ENCODE measurements around the gene RCSD1. TPM values are rescaled to one million over a fixed set of nuclear protein-coding genes. Genes with fewer than 3 reads are reported as not detected.

The RCSD1 gene
- polyA plus RNA-seq, 1 donor: 7.4 TPM

- H3K27ac ChIP-seq (ENCODE audit: low read length): no peak overlapping the region
- no CpG with 5 or more reads among the region's 12 CpGs for WGBS (ENCODE audit: insufficient coverage, low lambda C conversion rate)
- no peak overlapping the region for H3K4me3 ChIP-seq (ENCODE audit: low read length)
- H3K9me3 ChIP-seq (ENCODE audit: control insufficient read depth, low read depth, low read length): peaks cover 6% of the 10 kb centered on the region
- DNase-seq: no peak
- peaks cover 49% of the 10 kb centered on the region for H3K27me3 ChIP-seq (ENCODE audit: control insufficient read depth, insufficient read depth, low read length)
- H3K4me1 ChIP-seq (ENCODE audit: control insufficient read depth, insufficient read depth, low read length): peaks cover 15% of the 10 kb centered on the region
- no peaks in the 10 kb centered on the region for H3K36me3 ChIP-seq (ENCODE audit: control insufficient read depth, insufficient read depth, low read length)
Observed at GRCh38 chr1:167628741-167629515, 1.1 kb upstream of the RCSD1 start.

GRCh38 chr1:167630568-167631385 is 745 bp downstream of the RCSD1 start:
- H3K36me3 ChIP-seq (ENCODE audit: control insufficient read depth, insufficient read depth, low read length): no peaks in the 10 kb centered on the region
- peaks cover 15% of the 10 kb centered on the region for H3K4me1 ChIP-seq (ENCODE audit: control insufficient read depth, insufficient read depth, low read length)
- H3K27me3 ChIP-seq (ENCODE audit: control insufficient read depth, insufficient read depth, low read length): peaks cover 59% of the 10 kb centered on the region
- H3K9me3 ChIP-seq (ENCODE audit: control insufficient read depth, low read depth, low read length): peaks cover 2% of the 10 kb centered on the region
- H3K4me3 ChIP-seq (ENCODE audit: low read length): peak overlapping the region; percentile 51
- no peak overlapping the region for H3K27ac ChIP-seq (ENCODE audit: low read length)
- no peak for DNase-seq
- 0% methylated on average over 1 of the region's 16 CpGs for WGBS (ENCODE audit: insufficient coverage, low lambda C conversion rate)

- H3K9me3 ChIP-seq (ENCODE audit: control insufficient read depth, low read depth, low read length): peaks cover 2% of the 10 kb centered on the region
- DNase-seq: no peak
- 80% methylated on average over 1 of the region's 3 CpGs for WGBS (ENCODE audit: insufficient coverage, low lambda C conversion rate)
- no peaks in the 10 kb centered on the region for H3K36me3 ChIP-seq (ENCODE audit: control insufficient read depth, insufficient read depth, low read length)
- peaks cover 15% of the 10 kb centered on the region for H3K4me1 ChIP-seq (ENCODE audit: control insufficient read depth, insufficient read depth, low read length)
- H3K4me3 ChIP-seq (ENCODE audit: low read length): peak overlapping the region; percentile 51
- H3K27me3 ChIP-seq (ENCODE audit: control insufficient read depth, insufficient read depth, low read length): peaks cover 65% of the 10 kb centered on the region
- H3K27ac ChIP-seq (ENCODE audit: low read length): no peak overlapping the region
Observed at GRCh38 chr1:167631386-167631935, 1.4 kb downstream of the RCSD1 start.

GRCh38 chr1:167631936-167632614 is 2.0 kb downstream of the RCSD1 start:
- 60% methylated on average over 1 of the region's 4 CpGs for WGBS (ENCODE audit: insufficient coverage, low lambda C conversion rate)
- no peak overlapping the region for H3K27ac ChIP-seq (ENCODE audit: low read length)
- no peak overlapping the region for H3K4me3 ChIP-seq (ENCODE audit: low read length)
- H3K36me3 ChIP-seq (ENCODE audit: control insufficient read depth, insufficient read depth, low read length): no peaks in the 10 kb centered on the region
- DNase-seq: no peak
- peaks cover 69% of the 10 kb centered on the region for H3K27me3 ChIP-seq (ENCODE audit: control insufficient read depth, insufficient read depth, low read length)
- peaks cover 15% of the 10 kb centered on the region for H3K4me1 ChIP-seq (ENCODE audit: control insufficient read depth, insufficient read depth, low read length)
- H3K9me3 ChIP-seq (ENCODE audit: control insufficient read depth, low read depth, low read length): peaks cover 2% of the 10 kb centered on the region

GRCh38 chr1:167633258-167633944 is 3.4 kb downstream of the RCSD1 start:
- 100% methylated on average over 1 of the region's 3 CpGs for WGBS (ENCODE audit: insufficient coverage, low lambda C conversion rate)
- Histone ChIP-seq H3K27ac (ENCODE audit: low read length) (no peak overlapping the region), H3K4me1 (ENCODE audit: control insufficient read depth, insufficient read depth, low read length) (peaks cover 7% of the 10 kb centered on the region)

GRCh38 chr1:167634435-167634834 is 4.4 kb downstream of the RCSD1 start:
- H3K4me1 ChIP-seq (ENCODE audit: control insufficient read depth, insufficient read depth, low read length): peaks cover 7% of the 10 kb centered on the region
- H3K27ac ChIP-seq (ENCODE audit: low read length): no peak overlapping the region
- H3K9me3 ChIP-seq (ENCODE audit: control insufficient read depth, low read depth, low read length): peaks cover 2% of the 10 kb centered on the region
- peaks cover 54% of the 10 kb centered on the region for H3K27me3 ChIP-seq (ENCODE audit: control insufficient read depth, insufficient read depth, low read length)
- no peak for DNase-seq
- no peak overlapping the region for H3K4me3 ChIP-seq (ENCODE audit: low read length)
- 67% methylated on average over 1 of the region's 2 CpGs for WGBS (ENCODE audit: insufficient coverage, low lambda C conversion rate)
- H3K36me3 ChIP-seq (ENCODE audit: control insufficient read depth, insufficient read depth, low read length): no peaks in the 10 kb centered on the region

More at GRCh38 chr1:167633258-167633944, 3.4 kb downstream of the RCSD1 start:
- Histone ChIP-seq H3K36me3 (ENCODE audit: control insufficient read depth, insufficient read depth, low read length) (no peaks in the 10 kb centered on the region), H3K9me3 (ENCODE audit: control insufficient read depth, low read depth, low read length) (peaks cover 2% of the 10 kb centered on the region), H3K27me3 (ENCODE audit: control insufficient read depth, insufficient read depth, low read length) (peaks cover 64% of the 10 kb centered on the region), H3K4me3 (ENCODE audit: low read length) (no peak overlapping the region)
- DNase-seq: no peak

GRCh38 chr1:167635156-167635648 is 5.2 kb downstream of the RCSD1 start:
- peaks cover 3% of the 10 kb centered on the region for H3K4me1 ChIP-seq (ENCODE audit: control insufficient read depth, insufficient read depth, low read length)
- DNase-seq: no peak
- no peak overlapping the region for H3K4me3 ChIP-seq (ENCODE audit: low read length)
- H3K27me3 ChIP-seq (ENCODE audit: control insufficient read depth, insufficient read depth, low read length): peaks cover 49% of the 10 kb centered on the region
- no peak overlapping the region for H3K27ac ChIP-seq (ENCODE audit: low read length)
- H3K9me3 ChIP-seq (ENCODE audit: control insufficient read depth, low read depth, low read length): peaks cover 2% of the 10 kb centered on the region
- H3K36me3 ChIP-seq (ENCODE audit: control insufficient read depth, insufficient read depth, low read length): no peaks in the 10 kb centered on the region
- WGBS (ENCODE audit: insufficient coverage, low lambda C conversion rate): no CpG with 5 or more reads among the region's 19 CpGs

GRCh38 chr1:167635941-167636340 is 5.9 kb downstream of the RCSD1 start:
- H3K27ac ChIP-seq (ENCODE audit: low read length): no peak overlapping the region
- no peak for DNase-seq
- no CpG with 5 or more reads among the region's 3 CpGs for WGBS (ENCODE audit: insufficient coverage, low lambda C conversion rate)
- H3K9me3 ChIP-seq (ENCODE audit: control insufficient read depth, low read depth, low read length): no peaks in the 10 kb centered on the region
- peaks cover 41% of the 10 kb centered on the region for H3K27me3 ChIP-seq (ENCODE audit: control insufficient read depth, insufficient read depth, low read length)
- H3K4me1 ChIP-seq (ENCODE audit: control insufficient read depth, insufficient read depth, low read length): no peaks in the 10 kb centered on the region
- no peak overlapping the region for H3K4me3 ChIP-seq (ENCODE audit: low read length)
- no peaks in the 10 kb centered on the region for H3K36me3 ChIP-seq (ENCODE audit: control insufficient read depth, insufficient read depth, low read length)

- H3K4me1 ChIP-seq (ENCODE audit: control insufficient read depth, insufficient read depth, low read length): no peaks in the 10 kb centered on the region
- H3K36me3 ChIP-seq (ENCODE audit: control insufficient read depth, insufficient read depth, low read length): no peaks in the 10 kb centered on the region
- no CpG with 5 or more reads among the region's 5 CpGs for WGBS (ENCODE audit: insufficient coverage, low lambda C conversion rate)
- peaks cover 30% of the 10 kb centered on the region for H3K27me3 ChIP-seq (ENCODE audit: control insufficient read depth, insufficient read depth, low read length)
- H3K4me3 ChIP-seq (ENCODE audit: low read length): no peak overlapping the region
- no peak for DNase-seq
- no peak overlapping the region for H3K27ac ChIP-seq (ENCODE audit: low read length)
- no peaks in the 10 kb centered on the region for H3K9me3 ChIP-seq (ENCODE audit: control insufficient read depth, low read depth, low read length)
Observed at GRCh38 chr1:167638064-167638463, 8.0 kb downstream of the RCSD1 start.

Data from large intestine (tissue), 3 donors.